Pancreas (tissue), 10 donors: ENCODE results near the gene ZBTB7B. TPM values are rescaled to one million over a fixed set of nuclear protein-coding genes. Genes with fewer than 3 reads are reported as not detected.
A peak's percentile ranks its signal among the peaks of the same experiment; 100 is the strongest.

ENCODE experiments used
- ATAC-seq, 4 donors: fragments of 200-7000 bp; cut with Tn5 transposase; one replicate each; pipeline versions ENCODE4 v1.8.0 to v1.9.1; 2020; ENCODE audit warnings: mild to moderate bottlenecking in 4 of 4, moderate library complexity in 4 of 4
- DNase-seq, 6 donors: peaks; one replicate each; pipeline ENCODE4 v3.0.0-alpha.2; 2020
- FAIRE-seq: peaks from 2 replicates; lab custom pipeline; 2012; peaks lifted over from hg19 to GRCh38; lab: Jason Lieb, UNC
- H3K27ac ChIP-seq, 4 donors: fragments of 200-600 bp; sonication (generic); 1 replicate in 3 of 4; 2 replicates in 1 of 4; pipeline versions ENCODE4 v1.5.0 to v1.8.0; 2020
- H3K27me3 ChIP-seq, 4 donors: fragments of 200-600 bp; one replicate each; pipeline ENCODE4 v1.8.0; 2021
- H3K36me3 ChIP-seq, 3 donors: fragments of 200-600 bp; sonication (generic) in 1 of 3; one replicate each; pipeline versions ENCODE4 v1.5.0 to v1.8.0; 2020 to 2021
- H3K4me1 ChIP-seq, 3 donors: fragments of 200-600 bp; one replicate each; pipeline ENCODE4 v1.8.0; 2021
- H3K4me3 ChIP-seq, 4 donors: fragments of 200-600 bp; sonication (generic) in 2 of 4; one replicate each; pipeline versions ENCODE4 v1.5.0 to v1.8.0; 2020 to 2021
- H3K9me3 ChIP-seq, 4 donors: fragments of 200-600 bp; one replicate each; pipeline ENCODE4 v1.8.0; 2021
- WGBS, 2 donors: extraction: QIAGEN DNeasy Blood & Tissue Kit; methylation state at CpG; one replicate each; pipeline ENCODE4 v1.1.7; 2013; 5-methylcytosine and 5-hydroxymethylcytosine counted together
- intact Hi-C, 3 donors: fragments of 100-400 bp; cut with DNase I; formaldehyde crosslinking; loops; one replicate each; pipeline versions ENCODE4 v1.11.1 to v1.14.2; 2022
- polyA plus RNA-seq, 2 donors: library from polyadenylated mRNA; stranded (reverse); fragments of 200-250 nt; gene quantifications; one replicate each; pipeline ENCODE4 v1.2.3, GENCODE V29; 2013
- total RNA-seq, 6 donors: library from RNA; stranded (reverse); fragmentation: NEBNext Ultra II Directional in 4 of 6; extraction: Animal tissue kit (Norgen Biotek cat#: 25700) in 4 of 6; gene quantifications; one replicate each; pipeline versions ENCODE4 v1.2.1 to v1.2.4, GENCODE V29; 2021 to 2023
- TF ChIP-seq, protein P1 (sequence below), 4 donors: fragments of 200-600 bp; sonication (generic) in 3 of 4; IDR thresholded peaks; one replicate each; pipeline versions ENCODE4 v1.5.0 to v1.8.0; 2021; ENCODE audit warnings: antibody characterized with exemption in 4 of 4
- donor health status: healthy with polysubstance abuse.
- donor health status: DM: no; HTN: no; CAD: no; lungs with moderate emphysema.
- donor health status: DM: no; HTN: no; CAD: no.
- donor health status: control.
- donor health status: control.
- donor health status: Bipolar disorder and iron deficiency.
- donor health status: DM: yes; HTN: yes; CAD: no.
- donor health status: DM: no; HTN: no; CAD: no.
- donor health status: DM: no; HTN: no; CAD: no.
- donor health status: DM: yes; HTN: yes; CAD: no.

ZBTB7B gene
- 10 to 100 TPM; 24.5 to 38.4 (median 37.2) TPM for total RNA-seq
- 10 to 100 TPM; 19.8 to 31.8 TPM for polyA plus RNA-seq

DNA sequence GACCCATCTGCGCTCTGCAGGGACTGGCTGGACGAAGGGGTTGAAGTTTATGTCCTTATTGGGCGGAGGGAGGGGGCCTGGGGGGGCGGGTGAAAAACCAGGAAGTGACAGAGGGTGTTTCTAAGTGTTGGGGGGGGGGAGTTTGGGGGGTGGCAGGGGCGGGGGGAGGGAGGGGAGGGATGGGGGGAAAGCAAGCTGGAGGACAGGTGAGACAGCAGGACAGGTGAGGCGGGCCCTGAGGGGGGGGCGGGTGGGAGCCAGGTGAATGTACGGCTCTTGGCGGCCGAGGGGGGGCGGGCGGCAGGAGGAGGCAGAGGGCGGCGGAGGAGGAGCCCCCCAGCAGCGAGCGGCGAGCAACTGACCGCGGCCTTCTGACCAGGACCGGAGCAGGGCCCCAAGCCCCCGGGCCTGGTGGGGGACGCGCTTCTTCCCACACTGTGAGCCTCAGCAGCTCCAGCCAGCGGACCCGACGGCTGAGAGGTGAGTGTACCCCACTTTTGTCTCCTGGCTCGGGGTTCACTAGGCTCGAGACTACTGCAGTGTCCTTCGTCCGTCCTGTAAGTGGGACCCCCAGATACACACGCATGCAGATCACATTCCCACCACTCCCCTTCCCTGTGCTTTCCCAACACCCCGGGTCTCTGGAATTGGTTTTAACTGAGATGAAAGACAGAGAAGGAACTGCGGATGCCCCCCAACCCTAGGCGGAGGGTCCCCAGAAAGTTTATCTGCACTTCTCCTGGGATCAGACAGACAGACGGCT, at the start of gene ZBTB7B:
ZBTB7B (plus strand) TSS at position 339 of the 763 bp plus-strand sequence. CDS start 11,859 bp downstream, outside the sequence.
- Histone ChIP-seq H3K4me1 (peaks cover 22 to 47% (median 26%) of the 10 kb centered on the region in 3 donors), H3K27me3 (no peaks in the 10 kb centered on the region), H3K27ac (peak within 1 kb of the TSS; percentile 95 to 98 (median 97)), H3K9me3 (no peaks in the 10 kb centered on the region), H3K4me3 (peak within 1 kb of the TSS; percentile 58 to 87 (median 72)), H3K36me3 (no peaks in the 10 kb centered on the region)
- 0 to 1% methylated on average over 17 to 33 of the region's 35 CpGs for WGBS, 2 donors
- no peak for FAIRE-seq
- DNase-seq: peak in 5 of 6 donors; percentile 70 to 81 (median 76)
- intact Hi-C loops: no loop called here
- peak; percentile 6 to 12 (median 7) for ATAC-seq
- TF ChIP-seq, protein P1, sequence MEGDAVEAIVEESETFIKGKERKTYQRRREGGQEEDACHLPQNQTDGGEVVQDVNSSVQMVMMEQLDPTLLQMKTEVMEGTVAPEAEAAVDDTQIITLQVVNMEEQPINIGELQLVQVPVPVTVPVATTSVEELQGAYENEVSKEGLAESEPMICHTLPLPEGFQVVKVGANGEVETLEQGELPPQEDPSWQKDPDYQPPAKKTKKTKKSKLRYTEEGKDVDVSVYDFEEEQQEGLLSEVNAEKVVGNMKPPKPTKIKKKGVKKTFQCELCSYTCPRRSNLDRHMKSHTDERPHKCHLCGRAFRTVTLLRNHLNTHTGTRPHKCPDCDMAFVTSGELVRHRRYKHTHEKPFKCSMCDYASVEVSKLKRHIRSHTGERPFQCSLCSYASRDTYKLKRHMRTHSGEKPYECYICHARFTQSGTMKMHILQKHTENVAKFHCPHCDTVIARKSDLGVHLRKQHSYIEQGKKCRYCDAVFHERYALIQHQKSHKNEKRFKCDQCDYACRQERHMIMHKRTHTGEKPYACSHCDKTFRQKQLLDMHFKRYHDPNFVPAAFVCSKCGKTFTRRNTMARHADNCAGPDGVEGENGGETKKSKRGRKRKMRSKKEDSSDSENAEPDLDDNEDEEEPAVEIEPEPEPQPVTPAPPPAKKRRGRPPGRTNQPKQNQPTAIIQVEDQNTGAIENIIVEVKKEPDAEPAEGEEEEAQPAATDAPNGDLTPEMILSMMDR (IDR thresholded peaks at IDR 0.05): no peak

DNA sequence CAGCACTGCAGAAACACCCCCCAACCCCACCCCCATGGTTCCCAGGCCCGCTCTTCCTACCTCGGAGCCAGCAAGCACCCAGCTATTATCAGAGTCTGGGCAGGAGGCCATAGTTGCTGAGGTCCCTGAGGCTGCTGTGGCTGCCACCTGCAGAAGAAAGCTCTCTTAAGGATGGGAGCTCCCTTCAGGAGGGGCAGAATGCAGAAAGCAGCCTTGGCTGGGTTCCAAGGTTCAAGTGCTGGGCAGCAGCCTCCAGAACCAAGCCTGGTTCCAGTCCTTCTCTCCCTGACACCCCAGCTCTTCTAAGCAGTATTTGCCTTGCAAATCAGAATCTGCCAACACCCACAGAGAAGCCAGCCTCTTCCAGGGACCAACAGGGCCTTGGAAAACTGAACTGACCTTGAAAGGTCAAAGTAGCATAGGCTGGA, 49.0 kb upstream of the ZBTB7B start:
- peaks cover 13 to 16% (median 15%) of the 10 kb centered on the region in 3 donors for H3K4me1 ChIP-seq
- no peak overlapping the region for H3K27ac ChIP-seq
- no peaks in the 10 kb centered on the region for H3K36me3 ChIP-seq
- DNase-seq (no peak), FAIRE-seq (no peak), ATAC-seq (no peak)
- TF ChIP-seq, protein P1 (IDR thresholded peaks at IDR 0.05): no peak
- 42 to 60% methylated on average over 2 of the region's 2 CpGs for WGBS, 2 donors
- H3K4me3 ChIP-seq: no peak overlapping the region
- intact Hi-C loops: no loop called here
- H3K9me3 ChIP-seq: no peaks in the 10 kb centered on the region
- H3K27me3 ChIP-seq: no peaks in the 10 kb centered on the region

DNA sequence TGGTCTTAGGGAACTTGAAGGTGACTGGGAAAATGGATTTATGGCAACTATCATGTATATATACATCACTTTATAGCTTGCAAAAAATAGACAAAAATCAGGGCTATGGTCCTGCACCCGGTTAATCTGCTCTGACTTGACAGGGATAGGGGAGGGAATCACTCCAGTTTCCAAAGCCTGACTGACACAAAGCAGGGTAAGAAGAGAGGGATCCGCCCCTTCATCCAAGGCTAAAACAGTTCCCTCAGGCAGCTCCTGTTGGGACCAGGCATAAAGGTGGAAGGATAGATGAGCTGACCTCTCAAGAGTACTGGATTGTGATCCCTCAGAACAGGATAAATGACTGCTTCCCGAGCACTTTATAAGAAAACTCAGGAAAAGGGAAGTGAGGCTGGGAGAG, 48.1 kb upstream of the ZBTB7B start:
- TF ChIP-seq, protein P1 (IDR thresholded peaks at IDR 0.05): no peak
- no peak for DNase-seq
- no peak for FAIRE-seq
- intact Hi-C loops: no loop called here
- no peak overlapping the region for H3K27ac ChIP-seq
- H3K36me3 ChIP-seq: peaks cover 0 to 3% (median 0%) of the 10 kb centered on the region in 3 donors
- no peaks in the 10 kb centered on the region for H3K27me3 ChIP-seq
- peaks cover 13 to 16% (median 15%) of the 10 kb centered on the region in 3 donors for H3K4me1 ChIP-seq
- no peak for ATAC-seq
- no peaks in the 10 kb centered on the region for H3K9me3 ChIP-seq
- H3K4me3 ChIP-seq: no peak overlapping the region
- WGBS, 2 donors: 65 to 73% methylated on average over 3 of the region's 3 CpGs

DNA sequence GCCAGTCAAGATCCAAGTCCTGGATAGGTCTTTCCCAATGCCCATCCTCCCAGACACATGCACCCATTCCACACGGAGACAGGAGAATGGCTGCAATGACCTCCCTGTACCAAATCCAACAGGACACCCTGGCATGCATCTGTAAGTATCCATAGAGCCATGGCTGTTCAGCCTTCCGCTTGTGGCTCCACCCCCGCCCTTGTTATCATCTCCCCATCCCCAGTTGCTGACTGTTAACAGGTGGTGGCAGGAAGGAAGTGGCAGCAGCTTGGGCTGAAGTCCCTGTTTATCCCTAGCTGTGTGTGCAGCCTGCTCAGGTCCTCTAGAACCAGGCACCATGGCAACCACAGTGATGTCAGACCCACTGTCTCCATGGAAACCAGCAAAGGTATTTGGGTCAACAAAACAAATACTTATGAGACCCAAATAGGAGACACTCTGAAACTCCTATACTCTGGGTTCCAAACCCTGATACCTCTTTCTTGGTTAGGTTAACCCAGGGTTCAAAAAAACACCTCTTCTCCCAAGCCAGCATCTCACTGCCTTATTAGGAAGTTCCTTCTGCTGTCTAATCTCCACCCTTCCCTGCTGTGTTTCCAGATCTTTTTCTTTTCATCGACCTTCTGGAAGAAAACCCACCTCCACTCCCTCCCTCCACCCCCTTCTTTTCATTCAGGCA, 47.4 kb upstream of the ZBTB7B start:
- ATAC-seq: peak; percentile 35 to 74 (median 60)
- H3K9me3 ChIP-seq: no peaks in the 10 kb centered on the region
- H3K36me3 ChIP-seq: peaks cover 0 to 3% (median 0%) of the 10 kb centered on the region in 3 donors
- no peaks in the 10 kb centered on the region for H3K27me3 ChIP-seq
- H3K27ac ChIP-seq: peak overlapping the region; percentile 61 to 80 (median 75)
- peak overlapping the region; percentile 8 to 53 (median 36) for H3K4me3 ChIP-seq
- TF ChIP-seq, protein P1 (IDR thresholded peaks at IDR 0.05): no peak
- peak in 2 of 6 donors; percentile 41 to 59 for DNase-seq
- no peak for FAIRE-seq
- intact Hi-C loops: no loop called here
- WGBS, 2 donors: 7 to 12% methylated on average over 4 of the region's 4 CpGs
- peaks cover 13 to 16% (median 15%) of the 10 kb centered on the region in 3 donors for H3K4me1 ChIP-seq
